ENCODE measurements around the gene ACTR3. TPM values are rescaled to one million over a fixed set of nuclear protein-coding genes. Genes with fewer than 3 reads are reported as not detected.

ACTR3 gene
- polyA plus RNA-seq, 1 donor from 2014 or later = 255 TPM

GRCh38 chr2:113967272-113967671 is 77.4 kb downstream of the ACTR3 start:
- Histone ChIP-seq H3K27me3 (ENCODE audit: insufficient read depth, low read depth, low read length) (no peaks in the 10 kb centered on the region), H3F3A (ENCODE audit: insufficient read depth, low read length, poor library complexity, severe bottlenecking) (no peaks in the 10 kb centered on the region), H3K4me3 (ENCODE audit: low read length) (no peak overlapping the region), H4K20me1 (ENCODE audit: insufficient read depth) (no peaks in the 10 kb centered on the region), H3K9me2 (ENCODE audit: insufficient read depth, low read length) (no peaks in the 10 kb centered on the region), H3K36me3 (ENCODE audit: insufficient read depth, low read length) (no peaks in the 10 kb centered on the region), H3K27ac (ENCODE audit: low read length) (no peak overlapping the region), H3K9me3 (ENCODE audit: low read length) (no peaks in the 10 kb centered on the region), H3K9ac (ENCODE audit: low read length) (no peak overlapping the region), H2AFZ (ENCODE audit: low read depth, low read length) (no peak overlapping the region), H3K79me2 (replicated peaks; ENCODE audit: insufficient read depth, low read length) (no peaks in the 10 kb centered on the region), H3K4me2 (ENCODE audit: low read length) (no peak overlapping the region)
- TF ChIP-seq MXI1 (conservative IDR thresholded peaks at IDR 0.05; ENCODE audit: poor library complexity, severe bottlenecking) = no peak
- TF ChIP-seq, protein P1, sequence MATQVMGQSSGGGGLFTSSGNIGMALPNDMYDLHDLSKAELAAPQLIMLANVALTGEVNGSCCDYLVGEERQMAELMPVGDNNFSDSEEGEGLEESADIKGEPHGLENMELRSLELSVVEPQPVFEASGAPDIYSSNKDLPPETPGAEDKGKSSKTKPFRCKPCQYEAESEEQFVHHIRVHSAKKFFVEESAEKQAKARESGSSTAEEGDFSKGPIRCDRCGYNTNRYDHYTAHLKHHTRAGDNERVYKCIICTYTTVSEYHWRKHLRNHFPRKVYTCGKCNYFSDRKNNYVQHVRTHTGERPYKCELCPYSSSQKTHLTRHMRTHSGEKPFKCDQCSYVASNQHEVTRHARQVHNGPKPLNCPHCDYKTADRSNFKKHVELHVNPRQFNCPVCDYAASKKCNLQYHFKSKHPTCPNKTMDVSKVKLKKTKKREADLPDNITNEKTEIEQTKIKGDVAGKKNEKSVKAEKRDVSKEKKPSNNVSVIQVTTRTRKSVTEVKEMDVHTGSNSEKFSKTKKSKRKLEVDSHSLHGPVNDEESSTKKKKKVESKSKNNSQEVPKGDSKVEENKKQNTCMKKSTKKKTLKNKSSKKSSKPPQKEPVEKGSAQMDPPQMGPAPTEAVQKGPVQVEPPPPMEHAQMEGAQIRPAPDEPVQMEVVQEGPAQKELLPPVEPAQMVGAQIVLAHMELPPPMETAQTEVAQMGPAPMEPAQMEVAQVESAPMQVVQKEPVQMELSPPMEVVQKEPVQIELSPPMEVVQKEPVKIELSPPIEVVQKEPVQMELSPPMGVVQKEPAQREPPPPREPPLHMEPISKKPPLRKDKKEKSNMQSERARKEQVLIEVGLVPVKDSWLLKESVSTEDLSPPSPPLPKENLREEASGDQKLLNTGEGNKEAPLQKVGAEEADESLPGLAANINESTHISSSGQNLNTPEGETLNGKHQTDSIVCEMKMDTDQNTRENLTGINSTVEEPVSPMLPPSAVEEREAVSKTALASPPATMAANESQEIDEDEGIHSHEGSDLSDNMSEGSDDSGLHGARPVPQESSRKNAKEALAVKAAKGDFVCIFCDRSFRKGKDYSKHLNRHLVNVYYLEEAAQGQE (IDR thresholded peaks at IDR 0.05; ENCODE audit: borderline replicate concordance) = no peak
- no peak for TF ChIP-seq TAF1 (IDR thresholded peaks at IDR 0.05; ENCODE audit: low read depth)
- TF ChIP-seq CTCF (IDR thresholded peaks at IDR 0.05; ENCODE audit: poor library complexity, severe bottlenecking) = no peak
- no peak for TF ChIP-seq RAD21 (conservative IDR thresholded peaks at IDR 0.05)
- TF ChIP-seq SMC3 (conservative IDR thresholded peaks at IDR 0.05; ENCODE audit: poor library complexity) = no peak
- TF ChIP-seq EP300 (conservative IDR thresholded peaks at IDR 0.05; ENCODE audit: poor library complexity, severe bottlenecking) = no peak
- no peak for TF ChIP-seq EZH2 (IDR thresholded peaks at IDR 0.05; ENCODE audit: borderline replicate concordance, insufficient read depth, low read length, poor library complexity, severe bottlenecking)
- TF ChIP-seq POLR2AphosphoS5 (IDR thresholded peaks at IDR 0.05) = no peak

- no peaks in the 10 kb centered on the region for H3K9me2 ChIP-seq (ENCODE audit: insufficient read depth, low read length)
- H3K4me3 ChIP-seq (ENCODE audit: low read length) = no peak overlapping the region
- no peaks in the 10 kb centered on the region for H3K79me2 ChIP-seq (replicated peaks; ENCODE audit: insufficient read depth, low read length)
- H3K36me3 ChIP-seq (ENCODE audit: insufficient read depth, low read length) = no peaks in the 10 kb centered on the region
- no peak overlapping the region for H3K27ac ChIP-seq (ENCODE audit: low read length)
- TF ChIP-seq SMC3 (conservative IDR thresholded peaks at IDR 0.05; ENCODE audit: poor library complexity) = no peak
- TF ChIP-seq, protein P1 (IDR thresholded peaks at IDR 0.05; ENCODE audit: borderline replicate concordance) = no peak
- TF ChIP-seq RAD21 (conservative IDR thresholded peaks at IDR 0.05) = no peak
- no peak for TF ChIP-seq POLR2AphosphoS5 (IDR thresholded peaks at IDR 0.05)
- no peak for TF ChIP-seq EP300 (conservative IDR thresholded peaks at IDR 0.05; ENCODE audit: poor library complexity, severe bottlenecking)
- TF ChIP-seq TAF1 (IDR thresholded peaks at IDR 0.05; ENCODE audit: low read depth) = no peak
- TF ChIP-seq MXI1 (conservative IDR thresholded peaks at IDR 0.05; ENCODE audit: poor library complexity, severe bottlenecking) = no peak
- TF ChIP-seq CTCF (IDR thresholded peaks at IDR 0.05; ENCODE audit: poor library complexity, severe bottlenecking) = no peak
- TF ChIP-seq EZH2 (IDR thresholded peaks at IDR 0.05; ENCODE audit: borderline replicate concordance, insufficient read depth, low read length, poor library complexity, severe bottlenecking) = no peak
- H2AFZ ChIP-seq (ENCODE audit: low read depth, low read length) = no peak overlapping the region
- H3F3A ChIP-seq (ENCODE audit: insufficient read depth, low read length, poor library complexity, severe bottlenecking) = no peaks in the 10 kb centered on the region
- H3K4me2 ChIP-seq (ENCODE audit: low read length) = no peak overlapping the region
- no peaks in the 10 kb centered on the region for H4K20me1 ChIP-seq (ENCODE audit: insufficient read depth)
- H3K27me3 ChIP-seq (ENCODE audit: insufficient read depth, low read depth, low read length) = no peaks in the 10 kb centered on the region
- H3K9ac ChIP-seq (ENCODE audit: low read length) = no peak overlapping the region
- no peaks in the 10 kb centered on the region for H3K9me3 ChIP-seq (ENCODE audit: low read length)
Measured at GRCh38 chr2:113972766-113973165, 82.9 kb downstream of the ACTR3 start.

Data from neural cell (in vitro differentiated cells).